GM18507 (cell line): ENCODE data around the gene MARCKSL1.
A peak's percentile ranks its signal among the peaks of the same experiment; 100 is the strongest.
"Not testable (repeated sequence)": the region's sequence is repeated elsewhere in the genome, so short reads cannot be mapped to it uniquely, and the experiment has no call there.

Experiments used
- DNase-seq: peaks from one replicate; pipeline ENCODE4 v3.0.0; 2011; ENCODE audit warnings: low read depth; ENCODE audit not compliant: insufficient read length; ENCODE audit errors: extremely low spot score
- FAIRE-seq: peaks from 2 replicates; lab custom pipeline; 2011; peaks lifted over from hg19 to GRCh38; lab: Jason Lieb, UNC

Gene MARCKSL1

GRCh38 chr1:32299327-32299726 lies 36.7 kb downstream of the MARCKSL1 start:
- FAIRE-seq (no peak), DNase-seq (no peak)

GRCh38 chr1:32298211-32298610 lies 37.8 kb downstream of the MARCKSL1 start:
- FAIRE-seq = not testable (repeated sequence)

GRCh38 chr1:32291708-32292538 lies 44.1 kb downstream of the MARCKSL1 start, which contains the start of gene HDAC1:
TSS of gene HDAC1 (plus strand) at chr1:32292083. CDS start at chr1:32292170, 87 bp downstream.
- DNase-seq = peak; percentile 97
- peak; percentile 93 for FAIRE-seq

More at GRCh38 chr1:32298211-32298610, 37.8 kb downstream of the MARCKSL1 start:
- DNase-seq = not testable (repeated sequence)

GRCh38 chr1:32291145-32291707 lies 44.8 kb downstream of the MARCKSL1 start:
- DNase-seq (no peak), FAIRE-seq (no peak)

- no peak for FAIRE-seq
- DNase-seq = no peak
Observed at GRCh38 chr1:32289256-32289655, 46.8 kb downstream of the MARCKSL1 start.

GRCh38 chr1:32286763-32287162 lies 49.3 kb downstream of the MARCKSL1 start:
- FAIRE-seq (no peak), DNase-seq (no peak)

GRCh38 chr1:32285658-32286057 lies 50.4 kb downstream of the MARCKSL1 start:
- DNase-seq (no peak), FAIRE-seq (no peak)

GRCh38 chr1:32284777-32285176 lies 51.3 kb downstream of the MARCKSL1 start:
- DNase-seq, FAIRE-seq: not testable (repeated sequence)
